ENCODE measurements around the gene SANBR.

DNA sequence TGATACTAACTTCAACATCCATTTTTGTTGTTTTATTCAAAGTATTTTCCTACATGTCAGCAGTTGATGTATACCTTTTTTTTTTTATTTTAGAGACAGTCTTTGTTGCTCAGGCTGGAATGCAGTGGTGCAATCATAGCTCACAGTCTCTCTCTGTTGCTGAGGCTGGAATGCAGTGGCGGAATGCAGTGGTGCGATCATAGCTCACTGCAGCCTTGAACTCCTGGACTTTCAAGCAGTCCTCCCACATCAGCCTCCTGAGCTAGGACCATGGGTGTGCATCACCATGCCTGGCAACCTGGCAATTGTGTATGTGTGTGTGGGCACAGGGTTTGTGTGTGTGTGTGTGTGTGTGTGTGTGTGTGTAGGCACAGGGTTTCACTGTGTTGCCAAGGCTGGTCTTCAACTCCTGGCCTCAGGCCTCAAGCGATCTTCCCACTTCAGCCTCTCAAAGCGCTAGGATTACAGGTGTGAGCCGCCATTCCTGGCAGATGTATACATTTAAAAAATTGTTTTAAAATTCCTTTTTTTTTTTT, 24.8 kb downstream of the SANBR start:
- TF ChIP-seq CTCF (IDR thresholded peaks at IDR 0.05) (no peak), POLR2A (IDR thresholded peaks at IDR 0.05) (no peak), POLR2AphosphoS5 (IDR thresholded peaks at IDR 0.05; ENCODE audit: insufficient read depth in 1 of 2, low read depth in 1 of 2) (no peak)

Measured in vagina (tissue), 2 donors.